ENCODE measurements around the gene FBP1. TPM values are rescaled to one million over a fixed set of nuclear protein-coding genes. Genes with fewer than 3 reads are reported as not detected.

FBP1 gene
- total RNA-seq, 1 donor from 2014 or later, result 1.6 TPM

- no peak overlapping the region for H3K4me3 ChIP-seq (ENCODE audit: low read depth, low read length)
- TF ChIP-seq, protein P1, sequence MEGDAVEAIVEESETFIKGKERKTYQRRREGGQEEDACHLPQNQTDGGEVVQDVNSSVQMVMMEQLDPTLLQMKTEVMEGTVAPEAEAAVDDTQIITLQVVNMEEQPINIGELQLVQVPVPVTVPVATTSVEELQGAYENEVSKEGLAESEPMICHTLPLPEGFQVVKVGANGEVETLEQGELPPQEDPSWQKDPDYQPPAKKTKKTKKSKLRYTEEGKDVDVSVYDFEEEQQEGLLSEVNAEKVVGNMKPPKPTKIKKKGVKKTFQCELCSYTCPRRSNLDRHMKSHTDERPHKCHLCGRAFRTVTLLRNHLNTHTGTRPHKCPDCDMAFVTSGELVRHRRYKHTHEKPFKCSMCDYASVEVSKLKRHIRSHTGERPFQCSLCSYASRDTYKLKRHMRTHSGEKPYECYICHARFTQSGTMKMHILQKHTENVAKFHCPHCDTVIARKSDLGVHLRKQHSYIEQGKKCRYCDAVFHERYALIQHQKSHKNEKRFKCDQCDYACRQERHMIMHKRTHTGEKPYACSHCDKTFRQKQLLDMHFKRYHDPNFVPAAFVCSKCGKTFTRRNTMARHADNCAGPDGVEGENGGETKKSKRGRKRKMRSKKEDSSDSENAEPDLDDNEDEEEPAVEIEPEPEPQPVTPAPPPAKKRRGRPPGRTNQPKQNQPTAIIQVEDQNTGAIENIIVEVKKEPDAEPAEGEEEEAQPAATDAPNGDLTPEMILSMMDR (conservative IDR thresholded peaks at IDR 0.05; ENCODE audit: low read depth, low read length), result no peak
- DNase-seq (ENCODE audit: low read depth), result no peak
Observed at GRCh38 chr9:94648185-94648584, 8.9 kb upstream of the FBP1 start.

- H3K4me3 ChIP-seq (ENCODE audit: low read depth, low read length), result no peak overlapping the region
- no peak for DNase-seq (ENCODE audit: low read depth)
- TF ChIP-seq, protein P1 (conservative IDR thresholded peaks at IDR 0.05; ENCODE audit: low read depth, low read length), result no peak
Observed at GRCh38 chr9:94645901-94646300, 6.6 kb upstream of the FBP1 start.

- no peak overlapping the region for H3K4me3 ChIP-seq (ENCODE audit: low read depth, low read length)
- TF ChIP-seq, protein P1 (conservative IDR thresholded peaks at IDR 0.05; ENCODE audit: low read depth, low read length), result no peak
- no peak for DNase-seq (ENCODE audit: low read depth)
Observed at GRCh38 chr9:94644543-94644942, 5.2 kb upstream of the FBP1 start.

GRCh38 chr9:94643741-94644140 is 4.4 kb upstream of the FBP1 start:
- DNase-seq (ENCODE audit: low read depth), result no peak
- no peak overlapping the region for H3K4me3 ChIP-seq (ENCODE audit: low read depth, low read length)
- TF ChIP-seq, protein P1 (conservative IDR thresholded peaks at IDR 0.05; ENCODE audit: low read depth, low read length), result no peak

DNA sequence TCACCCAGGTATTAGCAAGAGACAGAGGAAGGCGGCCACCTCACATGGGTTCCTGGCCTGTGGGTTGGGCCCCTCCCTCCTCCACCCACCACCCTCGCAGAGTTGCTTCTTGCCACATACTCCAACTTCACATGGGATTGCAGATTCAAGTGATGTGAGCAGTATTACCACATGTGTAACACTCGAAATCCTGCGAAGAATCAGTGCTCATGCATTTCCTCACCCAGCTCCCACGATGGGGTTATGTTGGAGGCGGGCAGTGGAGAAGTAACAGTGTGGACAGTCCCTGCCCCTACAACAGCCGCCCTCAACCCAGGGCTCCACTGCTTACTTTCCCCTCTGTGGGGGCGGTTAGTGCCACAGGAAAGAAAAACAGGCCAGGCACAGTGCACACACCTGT is 3.9 kb upstream of the FBP1 start:
- no peak for DNase-seq (ENCODE audit: low read depth)
- H3K4me3 ChIP-seq (ENCODE audit: low read depth, low read length), result no peak overlapping the region
- TF ChIP-seq, protein P1 (conservative IDR thresholded peaks at IDR 0.05; ENCODE audit: low read depth, low read length), result no peak

GRCh38 chr9:94642501-94642900 is 3.2 kb upstream of the FBP1 start:
- TF ChIP-seq, protein P1 (conservative IDR thresholded peaks at IDR 0.05; ENCODE audit: low read depth, low read length), result no peak
- H3K4me3 ChIP-seq (ENCODE audit: low read depth, low read length), result no peak overlapping the region
- no peak for DNase-seq (ENCODE audit: low read depth)

DNA sequence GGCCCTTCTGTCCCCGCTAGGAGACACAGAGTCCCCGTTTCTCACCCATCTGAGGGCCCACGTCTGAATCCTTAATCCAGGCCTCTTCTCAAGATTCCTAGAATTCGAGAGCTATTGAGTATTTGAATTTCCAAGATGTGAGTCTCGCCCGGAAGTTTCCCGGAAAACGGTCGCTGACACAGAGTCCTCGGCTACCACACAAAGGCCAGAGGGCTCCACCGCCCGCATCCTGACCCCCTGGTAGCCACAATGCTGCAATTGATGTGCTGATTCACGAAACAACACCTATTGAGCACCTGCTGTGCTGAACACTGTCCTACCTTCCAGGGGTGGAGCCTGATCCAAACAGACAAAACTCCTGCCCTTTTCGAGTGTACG is 670 bp upstream of the FBP1 start:
- DNase-seq (ENCODE audit: low read depth), result no peak
- TF ChIP-seq, protein P1 (conservative IDR thresholded peaks at IDR 0.05; ENCODE audit: low read depth, low read length), result no peak
- H3K4me3 ChIP-seq (ENCODE audit: low read depth, low read length), result peak overlapping the region; percentile 62

All from epithelial cell of proximal tubule (primary cell).